Hepatocyte (in vitro differentiated cells): ENCODE data around the gene SATB1. TPM values are rescaled to one million over a fixed set of nuclear protein-coding genes. Genes with fewer than 3 reads are reported as not detected.

ENCODE experiments used
- DNase-seq: peaks from one replicate; pipeline ENCODE4 v3.0.0-alpha.2; 2016; ENCODE audit warnings: low spot score
- H2AFZ ChIP-seq: fragments of 200-600 bp; sonication (generic); 2 replicates; pipeline ENCODE4 v1.6.0; 2016; ENCODE audit warnings: antibody characterized with exemption, mild to moderate bottlenecking
- H3K27ac ChIP-seq: fragments of 200-600 bp; sonication (generic); 2 replicates; pipeline ENCODE4 v1.5.1; 2016; ENCODE audit warnings: mild to moderate bottlenecking
- H3K27me3 ChIP-seq: fragments of 200-600 bp; sonication (generic); 2 replicates; pipeline ENCODE4 v1.6.1; 2016
- H3K36me3 ChIP-seq: fragments of 200-600 bp; sonication (generic); replicated peaks from 2 replicates; pipeline ENCODE4 v1.5.1; 2016; ENCODE audit warnings: low read depth; ENCODE audit not compliant: insufficient read depth
- H3K4me1 ChIP-seq: fragments of 200-600 bp; sonication (generic); 2 replicates; pipeline ENCODE4 v1.5.1; 2016; ENCODE audit warnings: mild to moderate bottlenecking, moderate library complexity; ENCODE audit not compliant: insufficient read depth
- H3K4me2 ChIP-seq: fragments of 200-600 bp; sonication (generic); 2 replicates; pipeline ENCODE4 v1.6.0; 2016
- H3K4me3 ChIP-seq: fragments of 200-600 bp; sonication (generic); 2 replicates; pipeline ENCODE4 v1.5.1; 2016; ENCODE audit warnings: mild to moderate bottlenecking
- H3K79me2 ChIP-seq: fragments of 200-600 bp; sonication (generic); 2 replicates; pipeline ENCODE4 v1.6.0; 2017; ENCODE audit warnings: mild to moderate bottlenecking
- H3K9me2 ChIP-seq: fragments of 200-600 bp; sonication (generic); replicated peaks from 2 replicates; pipeline ENCODE4 v1.6.0; 2017; ENCODE audit warnings: mild to moderate bottlenecking; ENCODE audit not compliant: insufficient read depth
- H3K9me3 ChIP-seq: fragments of 200-600 bp; sonication (generic); 2 replicates; pipeline ENCODE4 v1.5.1; 2016; ENCODE audit warnings: low read depth, mild to moderate bottlenecking
- H4K20me1 ChIP-seq: fragments of 200-600 bp; sonication (generic); 2 replicates; pipeline ENCODE4 v1.6.0; 2016; ENCODE audit warnings: mild to moderate bottlenecking; ENCODE audit not compliant: insufficient read depth, poor library complexity, severe bottlenecking
- EZH2 ChIP-seq: fragments of 200-600 bp; sonication (generic); IDR thresholded peaks from 2 replicates; pipeline ENCODE4 v1.6.1; 2016; ENCODE audit warnings: antibody characterized with exemption, mild to moderate bottlenecking, borderline replicate concordance
- EZH2phosphoT487 ChIP-seq: fragments of 200-600 bp; sonication (generic); IDR thresholded peaks from one replicate; pipeline ENCODE4 v1.6.1; 2018; ENCODE audit warnings: antibody characterized with exemption, mild to moderate bottlenecking, low read depth, moderate library complexity; ENCODE audit not compliant: unreplicated experiment, severe bottlenecking
- WGBS: methylation state at CpG from one replicate; pipeline ENCODE4 v1.1.6; 2016; ENCODE audit warnings: low lambda C conversion rate; ENCODE audit errors: missing lambda C conversion rate; 5-methylcytosine and 5-hydroxymethylcytosine counted together
- polyA plus RNA-seq: library from polyadenylated mRNA; unstranded; fragments of >200 nt; fragmentation: Nextera tagmentation; extraction: Ambion mirVana; gene quantifications from 2 replicates; pipeline ENCODE4 v1.2.1, GENCODE V29; 2016
- total RNA-seq: library from RNA; depleted of rRNA; stranded (reverse); fragments of >200 nt; gene quantifications from 2 replicates; pipeline ENCODE4 v1.2.3, GENCODE V29; 2014
- TF ChIP-seq, protein P1 (sequence below): fragments of 200-600 bp; sonication (generic); IDR thresholded peaks from 2 replicates; pipeline ENCODE4 v1.5.1; 2016; ENCODE audit warnings: antibody characterized with exemption, mild to moderate bottlenecking; ENCODE audit not compliant: poor library complexity

SATB1 gene
- total and polyA plus RNA-seq, 2 experiments from 2014 or later, result 10.0 to 30.7 TPM

GRCh38 chr3:18378218-18378617 lies 46.9 kb downstream of the SATB1 start:
- no peak overlapping the region for H3K4me3 ChIP-seq
- H3K79me2 ChIP-seq, result no peaks in the 10 kb centered on the region
- no peaks in the 10 kb centered on the region for H3K9me3 ChIP-seq
- no peak overlapping the region for H3K4me2 ChIP-seq
- H3K4me1 ChIP-seq, result no peaks in the 10 kb centered on the region
- 90% methylated on average over 2 of the region's 2 CpGs for WGBS
- H3K27me3 ChIP-seq, result no peaks in the 10 kb centered on the region
- TF ChIP-seq EZH2 (no peak), EZH2phosphoT487 (no peak)
- TF ChIP-seq, protein P1, sequence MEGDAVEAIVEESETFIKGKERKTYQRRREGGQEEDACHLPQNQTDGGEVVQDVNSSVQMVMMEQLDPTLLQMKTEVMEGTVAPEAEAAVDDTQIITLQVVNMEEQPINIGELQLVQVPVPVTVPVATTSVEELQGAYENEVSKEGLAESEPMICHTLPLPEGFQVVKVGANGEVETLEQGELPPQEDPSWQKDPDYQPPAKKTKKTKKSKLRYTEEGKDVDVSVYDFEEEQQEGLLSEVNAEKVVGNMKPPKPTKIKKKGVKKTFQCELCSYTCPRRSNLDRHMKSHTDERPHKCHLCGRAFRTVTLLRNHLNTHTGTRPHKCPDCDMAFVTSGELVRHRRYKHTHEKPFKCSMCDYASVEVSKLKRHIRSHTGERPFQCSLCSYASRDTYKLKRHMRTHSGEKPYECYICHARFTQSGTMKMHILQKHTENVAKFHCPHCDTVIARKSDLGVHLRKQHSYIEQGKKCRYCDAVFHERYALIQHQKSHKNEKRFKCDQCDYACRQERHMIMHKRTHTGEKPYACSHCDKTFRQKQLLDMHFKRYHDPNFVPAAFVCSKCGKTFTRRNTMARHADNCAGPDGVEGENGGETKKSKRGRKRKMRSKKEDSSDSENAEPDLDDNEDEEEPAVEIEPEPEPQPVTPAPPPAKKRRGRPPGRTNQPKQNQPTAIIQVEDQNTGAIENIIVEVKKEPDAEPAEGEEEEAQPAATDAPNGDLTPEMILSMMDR, result no peak
- no peaks in the 10 kb centered on the region for H4K20me1 ChIP-seq
- H3K9me2 ChIP-seq, result no peaks in the 10 kb centered on the region
- DNase-seq, result no peak
- H3K27ac ChIP-seq, result no peak overlapping the region
- no peak overlapping the region for H2AFZ ChIP-seq
- no peaks in the 10 kb centered on the region for H3K36me3 ChIP-seq

GRCh38 chr3:18376682-18377081 lies 48.5 kb downstream of the SATB1 start:
- H3K4me2 ChIP-seq, result no peak overlapping the region
- H3K79me2 ChIP-seq, result no peaks in the 10 kb centered on the region
- WGBS, result 65% methylated on average over 3 of the region's 3 CpGs
- H3K27ac ChIP-seq, result no peak overlapping the region
- no peaks in the 10 kb centered on the region for H3K27me3 ChIP-seq
- H3K9me3 ChIP-seq, result no peaks in the 10 kb centered on the region
- no peak overlapping the region for H3K4me3 ChIP-seq
- no peaks in the 10 kb centered on the region for H3K36me3 ChIP-seq
- H4K20me1 ChIP-seq, result no peaks in the 10 kb centered on the region
- no peaks in the 10 kb centered on the region for H3K9me2 ChIP-seq
- H3K4me1 ChIP-seq, result no peaks in the 10 kb centered on the region
- TF ChIP-seq EZH2 (no peak), EZH2phosphoT487 (no peak)
- TF ChIP-seq, protein P1, result no peak
- no peak for DNase-seq
- H2AFZ ChIP-seq, result no peak overlapping the region

- H3K36me3 ChIP-seq, result no peaks in the 10 kb centered on the region
- no peak overlapping the region for H3K27ac ChIP-seq
- no peaks in the 10 kb centered on the region for H4K20me1 ChIP-seq
- no peaks in the 10 kb centered on the region for H3K9me2 ChIP-seq
- H3K9me3 ChIP-seq, result no peaks in the 10 kb centered on the region
- H3K4me1 ChIP-seq, result no peaks in the 10 kb centered on the region
- no peak overlapping the region for H2AFZ ChIP-seq
- 93% methylated on average over 4 of the region's 4 CpGs for WGBS
- no peak overlapping the region for H3K4me3 ChIP-seq
- H3K79me2 ChIP-seq, result no peaks in the 10 kb centered on the region
- no peak for DNase-seq
- H3K27me3 ChIP-seq, result no peaks in the 10 kb centered on the region
- TF ChIP-seq, protein P1, result no peak
- no peak for TF ChIP-seq EZH2phosphoT487
- no peak for TF ChIP-seq EZH2
- H3K4me2 ChIP-seq, result no peak overlapping the region
Measured at GRCh38 chr3:18372786-18373405, 52.2 kb downstream of the SATB1 start.

DNA sequence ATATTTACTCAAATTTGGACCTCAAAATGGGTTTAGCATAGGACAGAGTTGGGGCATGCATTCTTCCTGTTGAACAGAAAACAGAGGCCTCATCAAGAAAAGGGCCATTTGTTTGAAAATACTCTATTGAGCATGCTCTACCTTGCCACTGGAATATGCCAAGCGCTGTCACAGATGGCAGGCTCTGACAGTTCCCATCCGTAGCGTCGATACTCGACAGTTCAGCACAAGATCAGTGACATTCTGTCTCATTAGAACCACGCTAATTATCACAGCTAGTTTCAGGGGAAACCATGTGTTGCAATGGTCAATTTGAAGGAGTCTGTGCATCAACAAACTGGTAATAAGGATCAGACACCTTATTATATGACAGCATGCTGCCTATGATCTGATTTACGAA lies 54.5 kb downstream of the SATB1 start:
- 94% methylated on average over 7 of the region's 7 CpGs for WGBS
- no peak overlapping the region for H3K4me3 ChIP-seq

More for the DNA sequence above, 54.5 kb downstream of the SATB1 start:
- Histone ChIP-seq H3K4me2 (no peak overlapping the region), H3K27ac (no peak overlapping the region), H4K20me1 (no peaks in the 10 kb centered on the region), H3K36me3 (no peaks in the 10 kb centered on the region), H3K9me2 (no peaks in the 10 kb centered on the region), H2AFZ (no peak overlapping the region), H3K79me2 (no peaks in the 10 kb centered on the region), H3K27me3 (no peaks in the 10 kb centered on the region), H3K9me3 (no peaks in the 10 kb centered on the region), H3K4me1 (no peaks in the 10 kb centered on the region)
- TF ChIP-seq EZH2, result no peak
- TF ChIP-seq, protein P1, result no peak
- no peak for TF ChIP-seq EZH2phosphoT487
- no peak for DNase-seq
